Measurements from ENCODE around the gene TRABD.

TRABD gene

GRCh38 chr22:50224071-50224470 is 38.4 kb downstream of the TRABD start:
- TF ChIP-seq CTCF (conservative IDR thresholded peaks at IDR 0.05) = no peak
- no peak overlapping the region for H3K27ac ChIP-seq

GRCh38 chr22:50225200-50225969 is 39.7 kb downstream of the TRABD start:
- no peak overlapping the region for H3K27ac ChIP-seq
- TF ChIP-seq CTCF (conservative IDR thresholded peaks at IDR 0.05) = no peak

DNA sequence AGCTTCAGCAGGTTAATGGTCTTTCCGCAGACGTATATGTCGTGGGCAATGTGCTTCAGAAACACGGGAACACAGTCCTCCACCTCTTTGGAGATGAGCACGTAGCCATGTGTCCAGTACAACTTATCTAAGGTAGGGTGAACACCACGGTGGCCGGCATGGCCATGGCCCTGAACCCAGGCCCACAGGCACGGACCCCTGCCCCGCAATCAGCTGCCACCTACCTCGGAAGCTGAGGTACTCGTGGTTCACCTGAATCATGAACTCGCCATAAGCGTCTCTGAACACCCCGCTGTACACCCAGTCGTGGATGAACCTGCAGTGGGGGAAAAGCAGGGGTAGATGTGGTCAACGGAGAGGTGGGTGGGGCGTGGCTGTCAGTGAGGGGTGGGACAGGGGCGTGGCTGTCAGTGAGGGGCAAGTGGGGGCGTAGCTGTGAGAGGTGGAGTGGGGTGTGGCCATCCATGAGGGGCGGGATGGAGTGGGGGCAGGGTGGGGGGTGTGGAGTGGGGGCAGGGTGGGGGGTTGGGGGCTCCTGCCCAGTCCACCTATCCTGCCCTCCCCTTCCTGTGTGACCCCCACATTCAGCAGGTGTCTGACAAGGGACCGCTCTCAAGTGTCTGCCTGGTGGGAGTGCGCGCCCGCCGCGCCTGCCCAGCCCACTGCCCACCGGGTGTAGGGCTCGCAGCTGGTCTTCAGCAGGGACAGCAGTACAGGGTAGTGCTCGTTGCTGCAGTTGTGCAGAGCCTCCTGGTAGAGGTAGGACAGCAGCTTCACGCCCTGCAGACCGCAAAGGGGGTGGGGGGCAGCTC is 40.6 kb downstream of the TRABD start:
- TF ChIP-seq CTCF (conservative IDR thresholded peaks at IDR 0.05) = no peak
- no peak overlapping the region for H3K27ac ChIP-seq

GRCh38 chr22:50226875-50227165 is 41.1 kb downstream of the TRABD start:
- H3K27ac ChIP-seq = no peak overlapping the region
- TF ChIP-seq CTCF (conservative IDR thresholded peaks at IDR 0.05) = no peak

- no peak overlapping the region for H3K27ac ChIP-seq
- TF ChIP-seq CTCF (conservative IDR thresholded peaks at IDR 0.05) = no peak
Measured at GRCh38 chr22:50227579-50228215, 42.0 kb downstream of the TRABD start.

DNA sequence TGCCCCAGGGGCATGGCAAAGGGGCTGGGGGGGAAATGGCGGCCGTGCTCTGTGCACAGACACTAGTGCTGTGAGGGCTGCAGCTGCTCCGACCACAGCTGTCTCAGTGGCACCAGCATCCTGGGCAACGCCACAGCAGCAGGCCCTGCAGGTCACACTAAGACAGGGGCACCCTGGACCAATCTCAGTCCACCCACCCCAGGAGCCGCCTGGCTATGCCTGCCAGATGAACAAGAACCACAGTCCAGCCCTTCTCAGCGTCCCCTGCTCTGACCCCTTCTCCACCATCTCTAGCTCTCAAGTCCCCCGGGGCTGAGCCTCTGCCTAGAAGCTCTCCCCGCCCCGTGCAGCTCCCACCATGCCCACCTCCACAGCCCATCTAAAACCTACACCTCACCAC is 42.7 kb downstream of the TRABD start:
- no peak for TF ChIP-seq CTCF (conservative IDR thresholded peaks at IDR 0.05)
- H3K27ac ChIP-seq = no peak overlapping the region

- TF ChIP-seq CTCF (conservative IDR thresholded peaks at IDR 0.05) = no peak
- H3K27ac ChIP-seq = no peak overlapping the region
Measured at GRCh38 chr22:50229370-50229769, 43.7 kb downstream of the TRABD start.

Measured in VCaP (cell line).